Measurements from ENCODE around the gene SIT1.

Gene SIT1

DNA sequence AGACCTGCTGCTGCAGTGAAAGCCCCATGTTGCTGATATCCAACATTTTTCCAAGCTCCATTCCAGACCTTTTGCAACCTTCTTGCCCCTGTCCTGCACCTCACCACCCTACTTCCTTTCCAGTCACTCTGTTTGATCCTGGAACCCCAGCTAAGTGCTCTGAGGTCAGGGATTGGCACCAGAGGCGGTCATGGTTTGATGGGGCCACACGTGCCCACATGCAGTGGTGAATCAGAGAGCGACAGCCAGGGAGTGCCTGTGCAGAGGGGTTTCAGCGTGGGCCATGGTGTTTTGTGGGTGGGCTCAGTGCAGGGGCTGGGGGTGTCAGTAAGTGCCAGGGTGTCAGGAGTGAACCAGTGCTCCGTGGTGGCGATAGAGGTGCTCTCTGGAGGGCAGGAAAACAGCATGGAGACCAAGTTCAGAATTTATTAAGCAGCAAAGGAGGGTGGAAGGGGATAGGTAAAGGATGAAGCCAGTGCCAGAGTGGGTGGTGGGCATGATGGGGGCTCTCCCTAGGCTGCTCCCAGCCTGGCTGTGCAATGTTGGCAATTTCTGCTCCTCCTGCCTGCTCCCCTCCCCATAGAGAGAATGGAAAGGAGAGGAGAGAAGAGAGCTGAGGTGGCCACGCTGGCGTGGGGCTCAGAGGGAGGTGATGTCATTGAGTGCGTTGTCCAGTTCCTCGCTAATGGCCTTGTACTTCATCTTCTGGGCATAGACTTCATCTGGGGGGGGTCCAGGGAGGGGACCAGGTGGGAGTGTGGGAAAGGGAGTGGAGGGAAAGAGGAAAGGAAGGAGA is 32.0 kb upstream of the SIT1 start:
- no peak for DNase-seq

DNA sequence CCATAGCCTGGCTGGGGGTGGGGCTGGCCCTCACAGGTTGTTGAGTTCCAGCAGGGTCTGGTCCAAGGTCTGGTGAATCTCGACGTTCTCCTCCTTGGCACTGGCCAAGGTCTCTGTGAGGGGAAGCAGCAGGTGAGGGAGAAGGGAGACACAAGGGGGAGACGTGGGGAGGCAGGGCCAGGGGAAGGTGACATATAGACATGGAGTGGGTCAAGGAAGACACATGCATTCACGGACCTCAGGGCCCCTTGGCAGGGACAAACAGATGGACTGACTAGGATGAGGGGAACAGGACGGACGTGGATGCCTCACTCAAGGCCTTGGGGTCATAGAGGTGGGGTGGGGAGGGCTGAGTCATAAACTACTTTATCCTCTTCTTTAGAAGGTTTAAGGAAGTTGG is 31.3 kb upstream of the SIT1 start:
- no peak for DNase-seq

DNA sequence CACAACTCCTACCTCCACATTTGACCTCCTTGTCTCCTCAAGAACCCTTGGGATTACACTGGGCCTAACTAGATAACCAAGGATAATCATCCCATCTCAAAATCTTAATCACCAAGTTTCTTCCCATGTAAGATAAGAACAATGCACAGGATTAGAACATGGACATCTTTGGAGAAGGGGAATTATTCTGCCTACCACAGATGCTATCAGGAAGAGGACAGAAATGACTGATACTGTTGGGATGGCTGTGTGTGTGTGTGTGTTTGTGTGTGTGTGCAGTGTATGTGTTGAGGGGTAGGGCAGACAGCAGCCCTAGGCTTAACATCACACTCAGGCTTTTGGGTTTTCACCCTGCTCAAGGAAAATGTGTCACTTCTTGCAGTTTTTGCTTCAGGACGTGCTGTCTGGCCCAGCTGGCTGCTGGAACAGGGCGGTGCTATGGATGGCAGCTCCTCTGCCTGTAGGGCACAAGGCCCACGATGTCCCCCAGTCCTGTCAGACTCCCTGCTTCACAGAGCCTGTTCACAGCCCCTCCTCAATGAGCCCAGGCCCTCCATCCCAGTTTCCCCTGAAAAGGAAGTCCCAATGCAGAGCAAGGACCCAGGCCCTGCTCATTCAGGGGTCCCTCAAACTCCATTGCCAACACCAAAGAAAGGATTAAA is 30.7 kb upstream of the SIT1 start:
- no peak for DNase-seq

DNA sequence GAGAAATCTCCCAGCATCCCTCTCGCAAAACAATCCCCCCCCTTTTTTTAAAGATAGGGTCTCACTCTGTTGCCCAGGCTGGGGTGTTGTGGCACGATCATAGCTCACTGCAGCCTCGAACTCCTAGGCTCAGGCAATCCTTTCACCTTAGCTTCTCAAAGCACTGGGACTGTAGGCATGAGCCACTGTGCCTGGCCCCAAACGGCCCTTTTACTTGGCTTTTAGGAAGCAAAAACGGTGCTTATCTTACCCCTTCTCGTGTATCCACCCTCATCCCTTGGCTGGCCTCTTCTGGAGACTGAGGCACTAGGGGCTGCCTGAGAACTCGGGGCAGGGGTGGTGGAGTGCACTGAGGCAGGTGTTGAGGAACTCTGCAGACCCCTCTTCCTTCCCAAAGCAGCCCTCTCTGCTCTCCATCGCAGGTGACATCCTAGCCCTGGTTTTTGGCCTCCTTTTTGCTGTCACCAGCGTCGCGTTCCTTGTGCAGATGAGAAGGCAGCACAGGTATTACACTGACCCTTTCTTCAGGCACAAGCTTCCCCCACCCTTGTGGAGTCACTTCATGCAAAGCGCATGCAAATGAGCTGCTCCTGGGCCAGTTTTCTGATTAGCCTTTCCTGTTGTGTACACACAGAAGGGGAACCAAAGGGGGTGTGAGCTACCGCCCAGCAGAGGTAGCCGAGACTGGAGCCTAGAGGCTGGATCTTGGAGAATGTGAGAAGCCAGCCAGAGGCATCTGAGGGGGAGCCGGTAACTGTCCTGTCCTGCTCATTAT is 29.8 kb upstream of the SIT1 start:
- no peak for DNase-seq

DNA sequence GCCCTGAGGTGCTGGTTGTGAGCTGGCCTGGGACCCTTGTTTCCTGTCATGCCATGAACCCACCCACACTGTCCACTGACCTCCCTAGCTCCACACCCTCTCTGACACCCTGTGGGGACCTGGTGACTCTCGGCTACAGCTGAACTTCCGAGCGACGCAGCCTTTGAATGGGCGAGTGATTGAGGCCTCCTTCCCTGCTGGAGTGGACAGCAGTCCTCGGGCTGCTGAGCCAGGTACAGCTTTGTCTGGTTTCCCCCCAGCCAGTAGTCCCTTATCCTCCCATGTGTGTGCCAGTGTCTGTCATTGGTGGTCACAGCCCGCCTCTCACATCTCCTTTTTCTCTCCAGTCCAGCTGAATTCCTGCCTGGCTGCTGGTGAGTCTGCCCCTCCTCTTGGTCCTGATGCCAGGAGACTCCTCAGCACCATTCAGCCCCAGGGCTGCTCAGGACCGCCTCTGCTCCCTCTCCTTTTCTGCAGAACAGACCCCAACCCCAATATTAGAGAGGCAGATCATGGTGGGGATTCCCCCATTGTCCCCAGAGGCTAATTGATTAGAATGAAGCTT is 29.1 kb upstream of the SIT1 start:
- DNase-seq: no peak

DNA sequence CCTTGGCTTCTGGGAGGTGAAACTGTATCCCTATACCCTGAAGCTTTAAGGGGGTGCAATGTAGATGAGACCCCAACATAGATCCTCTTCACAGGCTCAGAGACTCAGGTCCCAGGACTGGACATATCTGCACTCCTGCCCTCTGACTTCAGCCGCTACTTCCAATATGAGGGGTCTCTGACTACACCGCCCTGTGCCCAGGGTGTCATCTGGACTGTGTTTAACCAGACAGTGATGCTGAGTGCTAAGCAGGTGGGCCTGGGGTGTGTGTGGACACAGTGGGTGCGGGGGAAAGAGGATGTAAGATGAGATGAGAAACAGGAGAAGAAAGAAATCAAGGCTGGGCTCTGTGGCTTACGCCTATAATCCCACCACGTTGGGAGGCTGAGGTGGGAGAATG is 28.4 kb upstream of the SIT1 start:
- DNase-seq: no peak

DNA sequence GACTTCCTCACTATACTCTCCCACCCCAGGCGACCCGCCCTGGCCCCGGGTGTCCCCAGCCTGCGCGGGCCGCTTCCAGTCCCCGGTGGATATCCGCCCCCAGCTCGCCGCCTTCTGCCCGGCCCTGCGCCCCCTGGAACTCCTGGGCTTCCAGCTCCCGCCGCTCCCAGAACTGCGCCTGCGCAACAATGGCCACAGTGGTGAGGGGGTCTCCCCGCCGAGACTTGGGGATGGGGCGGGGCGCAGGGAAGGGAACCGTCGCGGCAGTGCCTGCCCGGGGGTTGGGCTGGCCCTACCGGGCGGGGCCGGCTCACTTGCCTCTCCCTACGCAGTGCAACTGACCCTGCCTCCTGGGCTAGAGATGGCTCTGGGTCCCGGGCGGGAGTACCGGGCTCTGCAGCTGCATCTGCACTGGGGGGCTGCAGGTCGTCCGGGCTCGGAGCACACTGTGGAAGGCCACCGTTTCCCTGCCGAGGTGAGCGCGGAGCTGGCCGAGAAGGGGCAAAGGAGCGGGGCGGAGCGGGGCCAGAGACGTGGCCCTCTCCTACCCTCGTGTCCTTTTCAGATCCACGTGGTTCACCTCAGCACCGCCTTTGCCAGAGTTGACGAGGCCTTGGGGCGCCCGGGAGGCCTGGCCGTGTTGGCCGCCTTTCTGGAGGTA is 25.1 kb upstream of the SIT1 start:
- DNase-seq: no peak

DNA sequence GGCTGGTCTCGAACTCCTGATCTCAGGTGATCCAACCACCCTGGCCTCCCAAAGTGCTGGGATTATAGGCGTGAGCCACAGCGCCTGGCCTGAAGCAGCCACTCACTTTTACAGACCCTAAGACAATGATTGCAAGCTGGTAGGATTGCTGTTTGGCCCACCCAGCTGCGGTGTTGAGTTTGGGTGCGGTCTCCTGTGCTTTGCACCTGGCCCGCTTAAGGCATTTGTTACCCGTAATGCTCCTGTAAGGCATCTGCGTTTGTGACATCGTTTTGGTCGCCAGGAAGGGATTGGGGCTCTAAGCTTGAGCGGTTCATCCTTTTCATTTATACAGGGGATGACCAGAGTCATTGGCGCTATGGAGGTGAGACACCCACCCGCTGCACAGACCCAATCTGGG is 24.5 kb upstream of the SIT1 start:
- DNase-seq: no peak

DNA sequence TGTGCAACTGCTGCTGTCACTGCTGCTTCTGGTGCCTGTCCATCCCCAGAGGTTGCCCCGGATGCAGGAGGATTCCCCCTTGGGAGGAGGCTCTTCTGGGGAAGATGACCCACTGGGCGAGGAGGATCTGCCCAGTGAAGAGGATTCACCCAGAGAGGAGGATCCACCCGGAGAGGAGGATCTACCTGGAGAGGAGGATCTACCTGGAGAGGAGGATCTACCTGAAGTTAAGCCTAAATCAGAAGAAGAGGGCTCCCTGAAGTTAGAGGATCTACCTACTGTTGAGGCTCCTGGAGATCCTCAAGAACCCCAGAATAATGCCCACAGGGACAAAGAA is 23.3 kb upstream of the SIT1 start:
- no peak for DNase-seq

DNA sequence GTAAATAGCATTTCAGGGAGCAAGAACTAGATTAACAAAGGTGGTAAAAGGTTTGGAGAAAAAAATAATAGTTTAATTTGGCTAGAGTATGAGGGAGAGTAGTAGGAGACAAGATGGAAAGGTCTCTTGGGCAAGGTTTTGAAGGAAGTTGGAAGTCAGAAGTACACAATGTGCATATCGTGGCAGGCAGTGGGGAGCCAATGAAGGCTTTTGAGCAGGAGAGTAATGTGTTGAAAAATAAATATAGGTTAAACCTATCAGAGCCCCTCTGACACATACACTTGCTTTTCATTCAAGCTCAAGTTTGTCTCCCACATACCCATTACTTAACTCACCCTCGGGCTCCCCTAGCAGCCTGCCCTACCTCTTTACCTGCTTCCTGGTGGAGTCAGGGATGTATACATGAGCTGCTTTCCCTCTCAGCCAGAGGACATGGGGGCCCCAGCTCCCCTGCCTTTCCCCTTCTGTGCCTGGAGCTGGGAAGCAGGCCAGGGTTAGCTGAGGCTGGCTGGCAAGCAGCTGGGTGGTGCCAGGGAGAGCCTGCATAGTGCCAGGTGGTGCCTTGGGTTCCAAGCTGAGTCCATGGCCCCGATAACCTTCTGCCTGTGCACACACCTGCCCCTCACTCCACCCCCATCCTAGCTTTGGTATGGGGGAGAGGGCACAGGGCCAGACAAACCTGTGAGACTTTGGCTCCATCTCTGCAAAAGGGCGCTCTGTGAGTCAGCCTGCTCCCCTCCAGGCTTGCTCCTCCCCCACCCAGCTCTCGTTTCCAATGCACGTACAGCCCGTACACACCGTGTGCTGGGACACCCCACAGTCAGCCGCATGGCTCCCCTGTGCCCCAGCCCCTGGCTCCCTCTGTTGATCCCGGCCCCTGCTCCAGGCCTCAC is 22.6 kb upstream of the SIT1 start, which contains the start of gene CA9:
Gene CA9 (plus strand): TSS at position 797 of the 893 bp plus-strand sequence. CDS start 32 bp downstream, at position 829.
- no peak for DNase-seq

DNA sequence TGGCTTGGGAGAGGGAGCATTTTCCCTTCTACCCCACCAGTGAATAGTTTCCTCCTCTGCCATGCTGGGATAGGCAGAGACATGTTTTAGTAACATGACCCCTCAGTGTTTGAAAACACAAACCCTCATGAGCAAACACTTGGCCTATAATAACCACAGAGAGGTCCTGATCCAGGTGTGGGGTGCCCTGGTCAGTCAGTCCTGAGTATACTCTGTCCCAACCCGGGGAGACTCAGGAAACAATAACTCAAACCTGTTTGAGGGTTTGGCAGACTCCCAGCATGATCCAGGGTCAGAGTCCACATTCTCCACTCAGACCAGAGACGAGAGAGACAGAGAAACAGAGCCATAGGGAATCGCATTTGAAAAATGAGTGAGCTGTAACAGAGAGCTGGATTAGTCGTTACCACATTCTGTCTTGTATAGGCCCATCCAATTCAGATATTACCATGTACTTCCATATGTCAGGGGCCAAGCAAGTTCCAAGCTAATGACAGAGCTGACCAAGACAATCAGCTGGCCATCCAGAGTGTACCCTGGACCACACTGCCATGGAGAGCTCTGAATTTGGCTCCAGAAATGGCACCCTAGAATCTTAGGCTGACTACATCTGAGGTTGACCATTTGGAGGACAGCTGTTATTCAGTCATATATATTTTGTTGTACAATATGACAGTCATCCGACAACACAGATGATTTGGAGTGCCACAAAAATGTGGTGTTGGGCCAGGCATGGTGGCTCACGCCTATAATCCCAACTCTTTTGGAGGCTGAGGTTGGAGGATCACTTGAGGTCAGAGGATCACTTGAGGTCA is 18.8 kb upstream of the SIT1 start:
- DNase-seq: no peak

DNA sequence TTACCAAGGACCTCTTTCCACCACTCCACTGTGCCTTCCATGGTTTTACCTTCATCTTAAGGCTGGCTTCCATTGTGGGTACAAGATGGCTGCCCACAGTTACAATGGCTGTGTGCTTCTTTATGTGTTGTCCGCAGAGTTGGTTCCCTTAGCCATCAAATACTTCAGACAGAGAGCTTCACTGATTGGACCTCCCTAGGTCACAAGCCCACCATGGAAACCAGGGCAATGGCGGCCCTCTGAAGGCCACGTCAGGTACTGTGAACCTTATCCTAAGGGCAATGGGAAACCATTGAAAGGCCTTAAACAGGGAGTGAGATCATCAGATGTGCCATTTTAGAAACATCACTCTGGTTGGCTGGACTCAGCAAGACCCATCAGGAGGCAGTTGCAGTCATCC is 17.2 kb upstream of the SIT1 start:
- DNase-seq: no peak

DNA sequence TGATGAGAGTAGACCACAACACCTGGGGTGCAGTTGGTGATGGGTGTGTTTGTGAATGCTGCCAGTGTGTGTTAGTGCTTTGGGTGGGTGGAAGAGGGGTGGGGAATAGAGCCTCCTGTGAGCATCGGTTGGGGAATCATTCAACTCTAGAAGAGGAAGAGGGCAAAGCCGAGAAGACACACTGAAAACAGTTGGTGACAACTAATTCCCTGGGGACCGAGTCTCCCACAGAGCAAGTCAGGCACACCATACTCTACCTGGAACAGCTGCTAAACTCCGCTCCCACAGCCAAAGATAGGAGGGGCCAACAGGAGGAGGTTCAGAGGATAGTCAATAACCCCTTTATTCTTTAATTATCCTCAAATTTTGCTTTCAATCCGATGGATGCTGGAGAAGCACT is 15.8 kb upstream of the SIT1 start:
- no peak for DNase-seq

DNA sequence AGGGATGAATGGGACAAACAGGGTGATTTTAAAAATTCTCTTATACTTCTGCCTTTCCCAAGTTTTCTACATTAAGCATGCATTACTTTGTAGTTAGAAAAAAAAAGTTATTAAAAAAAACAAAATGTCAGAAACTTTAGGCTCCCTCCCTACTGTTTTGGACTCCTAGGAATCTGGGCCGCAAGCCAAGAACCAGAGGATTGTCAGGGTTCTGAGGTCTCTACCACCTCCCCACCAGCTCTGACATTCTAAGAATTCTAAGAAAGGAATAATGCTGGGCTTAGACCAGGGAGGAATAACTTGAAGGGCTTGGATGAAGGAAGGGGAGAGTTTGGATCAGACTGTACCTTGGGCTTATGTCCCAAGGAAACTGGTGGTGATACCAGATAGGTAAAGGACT is 15.3 kb upstream of the SIT1 start:
- DNase-seq: no peak

DNA sequence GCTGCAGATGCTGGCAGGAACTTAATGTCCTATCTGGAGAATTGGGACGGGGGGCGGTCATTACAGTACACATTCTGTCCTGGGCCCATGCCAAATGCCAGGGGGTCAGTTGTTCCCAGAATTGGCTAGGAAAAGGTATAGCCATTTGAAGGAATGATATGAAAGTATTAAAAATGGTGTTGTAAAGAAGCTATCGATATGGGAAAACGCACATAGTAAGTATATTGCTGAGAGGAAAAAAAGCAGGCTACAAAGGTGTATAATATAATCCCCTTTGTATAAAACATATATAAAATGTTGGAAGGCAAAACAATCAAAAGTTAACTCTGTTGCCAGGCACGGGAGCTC is 14.7 kb upstream of the SIT1 start:
- no peak for DNase-seq

DNA sequence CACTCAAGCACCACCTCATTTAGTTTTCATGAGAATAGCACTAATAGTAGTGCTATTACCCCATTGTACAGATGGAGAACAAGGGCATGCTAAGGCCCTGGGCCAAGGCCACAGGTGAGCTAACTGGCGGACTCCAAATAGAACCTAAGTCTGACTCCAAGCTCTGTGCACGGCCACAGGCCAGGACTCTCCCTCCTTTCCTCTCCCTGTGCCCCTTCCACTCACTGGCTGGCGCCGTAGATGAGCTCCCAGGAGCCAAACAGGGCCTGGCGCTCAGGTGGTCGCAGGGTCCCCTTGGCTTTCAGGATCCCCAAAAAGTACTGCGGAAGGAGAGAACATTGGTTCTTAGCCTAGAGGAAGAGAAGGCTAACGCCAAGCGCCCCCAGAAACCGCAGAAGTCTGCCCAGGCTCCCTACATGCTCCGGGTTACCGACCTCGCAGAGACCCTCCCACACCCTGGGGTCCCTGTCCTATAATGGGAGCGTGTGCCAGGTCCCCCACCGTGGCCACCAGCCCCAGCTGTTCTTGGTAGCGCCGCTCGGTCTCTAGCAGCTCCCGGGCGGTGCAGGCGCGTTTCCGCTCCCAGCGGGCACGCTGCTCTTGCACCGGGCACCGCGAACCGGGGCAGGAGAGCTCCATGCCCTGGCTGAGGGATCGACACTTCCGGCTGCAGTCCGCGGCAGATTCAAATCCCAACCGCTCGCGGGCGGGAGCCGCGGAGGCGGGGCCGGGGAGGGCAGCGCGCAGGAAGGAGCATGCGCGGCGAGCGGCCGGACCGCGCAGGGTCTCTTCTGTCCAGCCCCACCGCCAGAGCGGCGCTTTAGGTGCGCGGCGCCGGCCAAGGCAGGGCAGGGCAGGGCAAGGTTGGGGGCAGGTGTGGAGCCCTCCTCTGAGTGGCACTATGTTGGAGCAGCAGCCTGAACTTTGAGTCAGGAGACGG is 14.1 kb upstream of the SIT1 start, which contains the start of gene ARHGEF39:
Gene ARHGEF39 (minus strand): TSS at position 665 of the 940 bp plus-strand sequence. CDS start 26 bp downstream, at position 639.
- DNase-seq: peak; percentile 49 to 58

DNA sequence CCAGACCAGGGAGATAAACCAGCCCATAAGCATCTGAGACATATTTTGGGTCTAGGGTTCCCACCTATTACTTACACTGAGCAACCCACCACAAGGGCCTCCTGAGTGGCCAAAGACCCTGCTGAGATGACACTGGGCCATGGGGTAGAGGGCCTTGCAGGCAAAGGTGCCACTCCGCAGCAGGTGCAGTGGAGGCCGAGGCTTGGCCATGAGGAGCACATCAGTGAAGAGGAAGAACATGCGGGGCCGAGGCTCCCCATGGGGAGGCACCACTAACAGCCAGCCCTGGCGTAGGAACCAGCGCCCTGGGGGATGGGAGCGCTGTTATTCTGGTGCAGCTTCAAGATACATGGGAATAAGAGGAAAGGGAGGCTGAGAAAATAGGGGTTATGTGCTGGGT is 11.7 kb upstream of the SIT1 start:
- DNase-seq: no peak

DNA sequence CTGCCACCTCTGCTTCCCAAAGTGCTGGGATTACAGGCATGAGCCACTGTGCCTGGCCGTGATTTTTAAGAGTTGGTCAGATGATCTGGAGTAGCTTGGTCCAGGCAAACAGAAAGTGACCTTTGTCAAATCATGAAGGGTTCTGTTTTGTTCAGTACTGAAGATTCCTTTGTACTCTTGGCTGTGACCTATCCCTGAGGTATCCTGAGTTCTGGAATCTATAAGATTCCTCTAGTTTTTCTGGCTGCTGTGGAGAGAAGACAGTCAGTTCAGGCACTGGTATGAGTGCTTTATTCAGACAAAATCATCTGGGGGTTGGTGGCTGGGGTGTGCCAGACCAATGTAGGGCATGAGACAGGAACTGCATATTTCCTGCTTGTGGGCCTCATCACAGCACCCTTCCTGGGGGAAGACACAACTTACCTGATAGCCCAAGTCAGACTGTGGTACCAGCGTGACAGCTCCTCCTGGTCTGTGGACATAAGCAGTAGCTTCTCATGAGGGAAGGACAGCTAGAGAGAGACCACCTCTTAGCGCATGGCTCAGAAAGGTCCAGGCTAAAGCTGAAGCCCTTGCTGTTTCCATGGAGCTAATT is 11.1 kb upstream of the SIT1 start:
- no peak for DNase-seq

DNA sequence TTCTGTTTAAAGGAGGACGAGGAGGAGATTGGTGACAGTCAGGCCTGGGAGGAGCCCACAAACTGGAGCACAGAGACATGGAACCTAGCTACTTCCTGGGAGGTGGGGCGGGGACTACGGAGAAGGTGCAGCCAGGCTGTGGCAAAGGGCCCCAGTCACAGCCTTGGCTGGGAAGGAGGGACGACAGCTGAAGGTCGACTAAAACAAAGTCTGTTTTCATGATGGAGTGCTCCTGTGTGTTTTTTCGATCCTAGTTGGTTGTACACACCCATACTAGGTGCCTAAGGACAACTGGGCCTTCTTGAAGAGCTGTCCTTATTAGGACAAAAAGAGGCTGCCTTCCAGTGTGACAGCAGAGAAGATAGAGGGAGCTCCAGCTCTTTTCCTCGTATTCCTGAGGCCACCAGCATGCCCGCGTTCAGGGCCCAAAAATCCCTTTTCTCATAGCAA is 10.3 kb upstream of the SIT1 start:
- DNase-seq: no peak
